HG03378 (cell line): ENCODE results near the gene TRERF1.

ENCODE experiments used
- ATAC-seq: cut with Tn5 transposase; IDR thresholded peaks from one replicate; pipeline ENCODE4 v1.9.1; 2021; ENCODE audit warnings: mild to moderate bottlenecking, moderate library complexity; ENCODE audit not compliant: unreplicated experiment

The TRERF1 gene

DNA sequence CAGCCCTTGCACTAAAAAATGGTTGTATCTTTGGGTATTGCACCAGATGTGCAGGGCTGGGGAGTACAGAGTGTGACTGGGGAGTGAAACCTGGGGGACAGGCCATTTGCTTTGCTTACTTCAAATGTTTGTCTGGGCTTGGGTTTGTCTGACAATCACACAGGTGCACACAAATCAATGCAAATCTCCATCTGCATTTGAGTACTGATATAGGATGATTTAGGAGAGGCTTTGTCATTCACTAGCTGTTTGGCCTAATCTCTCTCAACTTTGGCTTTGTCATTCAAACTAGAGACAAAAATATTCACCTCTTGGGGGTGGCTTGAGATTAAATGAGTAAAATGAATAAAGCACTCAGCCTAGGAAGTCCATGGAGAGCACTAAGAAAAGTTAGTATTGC is 274.7 kb downstream of the TRERF1 start:
- no peak for ATAC-seq

DNA sequence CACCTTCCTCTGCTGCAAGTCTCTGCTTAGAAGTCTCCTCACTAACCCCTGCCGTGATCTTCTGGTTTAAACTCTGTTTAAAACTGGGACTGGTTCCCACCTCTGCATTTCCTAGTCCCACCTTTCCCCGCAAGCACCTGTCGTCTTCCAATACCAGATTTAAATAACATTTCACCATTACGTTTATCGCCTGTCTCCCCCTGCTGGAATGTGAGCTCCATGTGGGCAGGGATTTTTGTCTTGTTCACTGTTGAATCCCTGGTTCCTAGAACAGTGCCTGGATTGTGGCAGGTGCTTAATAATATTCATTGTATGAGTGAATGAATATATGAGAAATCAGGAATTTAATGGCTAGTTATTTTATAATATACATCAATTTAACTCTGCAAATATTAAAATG is 275.9 kb downstream of the TRERF1 start:
- ATAC-seq = no peak
